Tibial nerve (tissue), 4 donors: Measurements from ENCODE around the gene UBE2D2. TPM values are rescaled to one million over a fixed set of nuclear protein-coding genes. Genes with fewer than 3 reads are reported as not detected.
"Not testable (repeated sequence)": the region's sequence is repeated elsewhere in the genome, so short reads cannot be mapped to it uniquely, and the experiment has no call there.

Experiments
- DNase-seq, 2 donors: peaks; one replicate each; pipeline ENCODE4 v3.0.0-alpha.2; 2019; ENCODE audit warnings: low spot score in 2 of 2
- H3K27ac ChIP-seq, 4 donors: fragments of 200-600 bp; sonication (generic) in 3 of 4; one replicate each; pipeline ENCODE4 v1.5.1; 2017 to 2019; ENCODE audit warnings: mild to moderate bottlenecking in 1 of 4
- H3K27me3 ChIP-seq, 2 donors: fragments of 200-600 bp; sonication (generic) in 1 of 2; one replicate each; pipeline versions ENCODE4 v1.5.1 to v1.6.0; 2017 to 2019
- H3K36me3 ChIP-seq, 3 donors: fragments of 200-600 bp; sonication (generic); one replicate each; pipeline ENCODE4 v1.5.1; 2018 to 2019
- H3K4me1 ChIP-seq, 4 donors: fragments of 200-600 bp; sonication (generic) in 3 of 4; one replicate each; pipeline ENCODE4 v1.5.1; 2017 to 2019
- H3K4me3 ChIP-seq, 4 donors: fragments of 200-600 bp; sonication (generic) in 3 of 4; one replicate each; pipeline ENCODE4 v1.5.1; 2017 to 2019; ENCODE audit warnings: mild to moderate bottlenecking in 1 of 4, moderate library complexity in 1 of 4
- H3K9me3 ChIP-seq, 4 donors: fragments of 200-600 bp; sonication (generic) in 3 of 4; one replicate each; pipeline ENCODE4 v1.5.1; 2017 to 2019
- CTCF ChIP-seq, 5 experiments: fragments of 200-600 bp in 3 of 5; fragments of 450-650 bp in 2 of 5; sonication (generic) in 3 of 5; IDR thresholded peaks; one replicate each; pipeline ENCODE4 v1.5.1; 2016 to 2019; ENCODE audit warnings: antibody characterized with exemption in 5 of 5, mild to moderate bottlenecking in 3 of 5, moderate library complexity in 2 of 5
- EP300 ChIP-seq, 2 donors: sonication (generic); formaldehyde crosslinking; IDR thresholded peaks; one replicate each; pipeline ENCODE4 v1.6.1; 2017; ENCODE audit warnings: antibody characterized with exemption in 2 of 2, mild to moderate bottlenecking in 1 of 2
- POLR2A ChIP-seq, 2 donors: fragments of 450-650 bp; IDR thresholded peaks; one replicate each; pipeline ENCODE4 v1.6.1; 2017; ENCODE audit warnings: antibody characterized with exemption in 2 of 2, mild to moderate bottlenecking in 2 of 2, moderate library complexity in 2 of 2
- WGBS, 2 donors: methylation state at CpG; one replicate each; pipeline ENCODE4 v1.1.5; 2018; 5-methylcytosine and 5-hydroxymethylcytosine counted together
- total RNA-seq, 4 donors: library from RNA; depleted of rRNA; stranded (reverse); fragments of >200 nt; gene quantifications; one replicate each; pipeline ENCODE4 v1.1.0, GENCODE V29; 2016

The UBE2D2 gene
- total RNA-seq, 4 donors from 2014 or later = 85.9 to 118 (median 99.7) TPM

GRCh38 chr5:139543423-139543991 lies 17.6 kb upstream of the UBE2D2 start:
- H3K27me3 ChIP-seq = no peaks in the 10 kb centered on the region
- DNase-seq = peak in 1 of 2 donors; percentile 14
- no peaks in the 10 kb centered on the region for H3K9me3 ChIP-seq
- 11 to 15% methylated on average over 21 to 22 of the region's 24 CpGs for WGBS, 2 donors
- peak overlapping the region in 2 of 4 donors; percentile 42 to 54 for H3K27ac ChIP-seq
- peaks cover 0 to 9% (median 3%) of the 10 kb centered on the region in 4 donors for H3K4me1 ChIP-seq
- H3K36me3 ChIP-seq = no peaks in the 10 kb centered on the region
- TF ChIP-seq EP300 (IDR thresholded peaks at IDR 0.05) (peak in 1 of 2 donors; percentile 8), CTCF (IDR thresholded peaks at IDR 0.05) (peak in 2 of 5 experiments; percentile 9 to 14), POLR2A (IDR thresholded peaks at IDR 0.05) (no peak)
- peak overlapping the region in 3 of 4 donors; percentile 17 to 29 (median 22) for H3K4me3 ChIP-seq

- H3K4me3 ChIP-seq, H3K9me3 ChIP-seq, H3K27ac ChIP-seq, H3K27me3 ChIP-seq, DNase-seq, H3K4me1 ChIP-seq, H3K36me3 ChIP-seq: not testable (repeated sequence)
- WGBS, 2 donors = 88 to 92% methylated on average over 6 of the region's 6 CpGs
These were observed 14.5 kb upstream of the UBE2D2 start for GRCh38 chr5:139546593-139546992.

GRCh38 chr5:139549162-139549894 lies 11.8 kb upstream of the UBE2D2 start:
- no peak for TF ChIP-seq CTCF (IDR thresholded peaks at IDR 0.05)
- no peak for TF ChIP-seq EP300 (IDR thresholded peaks at IDR 0.05)
- no peak for TF ChIP-seq POLR2A (IDR thresholded peaks at IDR 0.05)
- WGBS, 2 donors = 97 to 98% methylated on average over 17 to 18 of the region's 49 CpGs
- H3K27me3 ChIP-seq = no peaks in the 10 kb centered on the region
- H3K36me3 ChIP-seq = no peaks in the 10 kb centered on the region
- no peak overlapping the region for H3K4me3 ChIP-seq
- H3K4me1 ChIP-seq = no peaks in the 10 kb centered on the region
- no peak overlapping the region for H3K27ac ChIP-seq
- no peak for DNase-seq
- no peaks in the 10 kb centered on the region for H3K9me3 ChIP-seq

GRCh38 chr5:139550051-139550872 lies 10.9 kb upstream of the UBE2D2 start:
- 81 to 84% methylated on average over 12 of the region's 12 CpGs for whole genome bisulfite sequencing, 2 donors
- not testable (repeated sequence) for H3K27ac ChIP-seq, H3K9me3 ChIP-seq, H3K27me3 ChIP-seq, H3K36me3 ChIP-seq, DNase-seq, H3K4me1 ChIP-seq, H3K4me3 ChIP-seq

- no peak for TF ChIP-seq CTCF (IDR thresholded peaks at IDR 0.05)
- TF ChIP-seq POLR2A (IDR thresholded peaks at IDR 0.05) = no peak
- no peak for TF ChIP-seq EP300 (IDR thresholded peaks at IDR 0.05)
- Histone ChIP-seq H3K27ac (no peak overlapping the region), H3K4me1 (no peaks in the 10 kb centered on the region), H3K4me3 (no peak overlapping the region), H3K36me3 (no peaks in the 10 kb centered on the region), H3K9me3 (no peaks in the 10 kb centered on the region), H3K27me3 (no peaks in the 10 kb centered on the region)
- no peak for DNase-seq
- WGBS, 2 donors = 35 to 49% methylated on average over 2 of the region's 2 CpGs
These were observed 9.8 kb upstream of the UBE2D2 start for GRCh38 chr5:139551191-139551889.
